GM12878 (cell line): ENCODE data around the gene CRACDL. TPM values are rescaled to one million over a fixed set of nuclear protein-coding genes. Genes with fewer than 3 reads are reported as not detected.
A peak's percentile ranks its signal among the peaks of the same experiment; 100 is the strongest.

ENCODE experiments used
- ATAC-seq: fragments of 200-7000 bp; cut with Tn5 transposase; 3 replicates; pipeline ENCODE4 v1.9.1; 2020; ENCODE audit warnings: mild to moderate bottlenecking, moderate library complexity
- BruUV-seq: library from RNA; stranded (reverse); fragments of 400-500 nt; replicated peaks from 2 replicates; lab custom pipeline; 2021; lab: Mats Ljungman, UMichigan
- CTCF ChIA-PET: fragments of 300-600 bp; sonication (Branson Sonifier 250); formaldehyde crosslinking; extraction: SDS; loops from one replicate; lab custom pipeline; 2021; ENCODE audit warnings: inconsistent platforms; lab: Yijun Ruan, JAX
- POLR2A ChIA-PET: fragments of 350-600 bp; formaldehyde crosslinking; extraction: SDS; loops from one replicate; lab custom pipeline; 2021; ENCODE audit warnings: inconsistent platforms; lab: Charles Lee
- RAD21 ChIA-PET: fragments of 300-600 bp; sonication (Branson Sonifier 250); formaldehyde crosslinking; loops from one replicate; lab custom pipeline; 2023; ENCODE audit warnings: antibody characterized with exemption; ENCODE audit not compliant: unreplicated experiment; lab: Charles Lee
- SMC1A ChIA-PET: fragments of 300-600 bp; sonication (Branson Sonifier 250); formaldehyde crosslinking; loops from one replicate; lab custom pipeline; 2023; ENCODE audit not compliant: unreplicated experiment, uncharacterized antibody; lab: Charles Lee
- DNase-seq: peaks from one replicate; pipeline ENCODE4 v3.0.0-alpha.2; 2011; ENCODE audit warnings: low read depth, low spot score
- FAIRE-seq: peaks from 3 replicates; lab custom pipeline; 2011; peaks lifted over from hg19 to GRCh38; lab: Jason Lieb, UNC
- H2AFZ ChIP-seq: 2 replicates; pipeline ENCODE4 v1.6.0; 2011; ENCODE audit warnings: low read depth, low read length, control low read depth; ENCODE audit not compliant: control insufficient read depth
- H3K27ac ChIP-seq: 2 replicates; pipeline ENCODE4 v1.5.1; 2011; ENCODE audit warnings: control low read depth; ENCODE audit not compliant: control insufficient read depth, insufficient read depth
- H3K27me3 ChIP-seq, 2 experiments: replicated peaks in 1 of 2; 2 replicates each; pipeline versions ENCODE4 v1.6.0 to v1.6.1; 2011; ENCODE audit warnings: low read length in 1 of 2; ENCODE audit not compliant: control insufficient read depth in 2 of 2, insufficient read depth in 2 of 2
- H3K36me3 ChIP-seq, 2 experiments: 2 replicates each; pipeline ENCODE4 v1.5.1; 2011; ENCODE audit warnings: low read length in 1 of 2; ENCODE audit not compliant: control insufficient read depth in 2 of 2, insufficient read depth in 2 of 2
- H3K4me1 ChIP-seq: 2 replicates; pipeline ENCODE4 v1.6.1; 2011; ENCODE audit warnings: mild to moderate bottlenecking, low read length, moderate library complexity, mixed read lengths; ENCODE audit not compliant: control insufficient read depth, insufficient read depth
- H3K4me2 ChIP-seq: 2 replicates; pipeline ENCODE4 v1.6.0; 2011; ENCODE audit warnings: control low read depth; ENCODE audit not compliant: control insufficient read depth, insufficient read depth
- H3K4me3 ChIP-seq: fragments of 200-600 bp; sonication (generic); 2 replicates; pipeline ENCODE4 v1.5.1; 2016
- H3K79me2 ChIP-seq: 2 replicates; pipeline ENCODE4 v1.6.0; 2011; ENCODE audit warnings: low read length; ENCODE audit not compliant: control insufficient read depth, insufficient read depth
- H3K9ac ChIP-seq: 2 replicates; pipeline ENCODE4 v1.8.0; 2011; ENCODE audit warnings: low read length, control low read depth, mixed read lengths; ENCODE audit not compliant: control insufficient read depth, insufficient read depth
- H3K9me3 ChIP-seq: replicated peaks from 3 replicates; pipeline ENCODE4 v1.5.1; 2011; ENCODE audit warnings: mild to moderate bottlenecking, low read length; ENCODE audit not compliant: control insufficient read depth, insufficient read depth
- H4K20me1 ChIP-seq: 2 replicates; pipeline ENCODE4 v1.6.0; 2011; ENCODE audit not compliant: control insufficient read depth, insufficient read depth
- EED ChIP-seq: sonication (generic); IDR thresholded peaks from 2 replicates; pipeline ENCODE4 v1.6.1; 2016; ENCODE audit warnings: antibody characterized with exemption, low read depth
- EZH2 ChIP-seq: IDR thresholded peaks from 2 replicates; pipeline ENCODE4 v1.6.1; 2012; ENCODE audit warnings: low read depth, mild to moderate bottlenecking, control low read depth, inconsistent platforms, low read length, borderline replicate concordance; ENCODE audit not compliant: control insufficient read depth
- IRF3 ChIP-seq: fragments of 450-650 bp; IDR thresholded peaks from 2 replicates; pipeline ENCODE4 v1.6.1; 2014; ENCODE audit warnings: mild to moderate bottlenecking
- MLLT1 ChIP-seq: fragments of 450-650 bp; IDR thresholded peaks from 2 replicates; pipeline ENCODE4 v1.6.1; 2016; ENCODE audit warnings: mild to moderate bottlenecking
- POLR2AphosphoS5 ChIP-seq: IDR thresholded peaks from 2 replicates; pipeline ENCODE4 v1.6.1; 2011; ENCODE audit warnings: mild to moderate bottlenecking, low read length, inconsistent platforms
- POU2F2 ChIP-seq: IDR thresholded peaks from 3 replicates; pipeline ENCODE4 v1.6.1; 2011; ENCODE audit warnings: low read depth, mild to moderate bottlenecking, low read length, borderline replicate concordance
- ZBTB33 ChIP-seq: fragments of 450-650 bp; IDR thresholded peaks from 2 replicates; pipeline ENCODE4 v1.6.1; 2017; ENCODE audit warnings: mild to moderate bottlenecking
- WGBS: methylation state at CpG from one replicate; pipeline ENCODE4 v1.1.6; 2016; ENCODE audit warnings: low lambda C conversion rate; ENCODE audit not compliant: insufficient replicate concordance, insufficient coverage; ENCODE audit errors: missing lambda C conversion rate; 5-methylcytosine and 5-hydroxymethylcytosine counted together
- in situ Hi-C: fragments of 300-500 bp; cut with MboI; formaldehyde crosslinking; loops from 9 replicates; pipeline ENCODE4 v1.14.3; 2018; ENCODE audit warnings: mixed read lengths
- intact Hi-C: fragments of 100-400 bp; cut with micrococcal nuclease; formaldehyde crosslinking; loops from one replicate; pipeline ENCODE4 v1.14.2; 2022; ENCODE audit not compliant: unreplicated experiment
- polyA plus RNA-seq, 11 experiments: library from polyadenylated mRNA; depleted of rRNA in 4 of 11; unstranded in 6 of 11; stranded (reverse) in 5 of 11; fragments of >200 nt; fragmentation: Nextera tagmentation in 4 of 11; fragmentation: Illumina TruSeq in 1 of 11; extraction: Ambion mirVana in 4 of 11; extraction: Trizol in 1 of 11; gene quantifications; 1 replicate in 1 of 11; 2 replicates in 10 of 11; pipeline versions ENCODE4 v1.2.1 to v1.2.3, GENCODE V29; 2011 to 2016; ENCODE audit warnings: inconsistent platforms in 2 of 11, missing spikeins in 2 of 11, low read depth in 1 of 11
- total RNA-seq, 4 experiments: library from RNA; depleted of rRNA in 3 of 4; stranded (reverse); fragments of >200 nt in 3 of 4; fragmentation: Illumina TruSeq in 1 of 4; extraction: Trizol in 1 of 4; gene quantifications; 2 replicates each; pipeline versions ENCODE4 v1.2.1 to v1.2.3, GENCODE V29; 2013 to 2021

The CRACDL gene
- total and polyA plus RNA-seq, 10 of the 15 experiments (the other 5 are each of a cell fraction or from before 2014, with no cell fraction given) = 0.03 to 0.72 (median 0.14) TPM

GRCh38 chr2:98761267-98761781 is 174.7 kb downstream of the CRACDL start:
- Histone ChIP-seq H3K36me3 (no peaks in the 10 kb centered on the region), H3K4me1 (peaks cover 56% of the 10 kb centered on the region), H3K4me2 (no peak overlapping the region), H4K20me1 (no peaks in the 10 kb centered on the region), H2AFZ (no peak overlapping the region), H3K27me3 (no peaks in the 10 kb centered on the region), H3K79me2 (no peaks in the 10 kb centered on the region), H3K9ac (no peak overlapping the region), H3K27ac (no peak overlapping the region), H3K9me3 (no peaks in the 10 kb centered on the region), H3K4me3 (no peak overlapping the region)
- SMC1A ChIA-PET = no interaction called here
- no TSS peak for BruUV-seq
- CTCF ChIA-PET = no interaction called here
- WGBS = 81% methylated on average over 9 of the region's 9 CpGs
- intact Hi-C loops (no loop called here), in situ Hi-C loops (no loop called here)
- RAD21 ChIA-PET = interaction anchor here (0.6 to 1.3 kb wide), 2 partner anchors 112 to 303 kb away, joined by 3 to 4 read pairs; no protein-coding TSS in a partner anchor
- DNase-seq (no peak), ATAC-seq (no peak), FAIRE-seq (no peak)
- POLR2A ChIA-PET = no interaction called here
- TF ChIP-seq POLR2AphosphoS5 = no peak
- peak; percentile 68; the same call in 1 of the 2 replicates for TF ChIP-seq ZBTB33
- no peak for TF ChIP-seq IRF3
- TF ChIP-seq POU2F2 = no peak
- TF ChIP-seq EZH2 = no peak
- TF ChIP-seq EED = peak; percentile 46; the same call in 1 of the 2 replicates
- TF ChIP-seq MLLT1 = peak; percentile 64
